OCI-LY7 (cell line): ENCODE results near the gene FARSB.

Experiments
- EZH2phosphoT487 ChIP-seq: fragments of 200-600 bp; sonication (generic); IDR thresholded peaks from 2 replicates; pipeline ENCODE4 v1.6.1; 2018; ENCODE audit warnings: low read depth, borderline replicate concordance, mild to moderate bottlenecking, mixed run types, antibody characterized with exemption, low read length, moderate library complexity, mixed read lengths
- TF ChIP-seq, protein P1 (sequence below): fragments of 200-600 bp; sonication (generic); conservative IDR thresholded peaks from 2 replicates; pipeline ENCODE4 v1.5.1; 2014; ENCODE audit warnings: mild to moderate bottlenecking, antibody characterized with exemption, low read length, moderate library complexity, mixed read lengths

DNA sequence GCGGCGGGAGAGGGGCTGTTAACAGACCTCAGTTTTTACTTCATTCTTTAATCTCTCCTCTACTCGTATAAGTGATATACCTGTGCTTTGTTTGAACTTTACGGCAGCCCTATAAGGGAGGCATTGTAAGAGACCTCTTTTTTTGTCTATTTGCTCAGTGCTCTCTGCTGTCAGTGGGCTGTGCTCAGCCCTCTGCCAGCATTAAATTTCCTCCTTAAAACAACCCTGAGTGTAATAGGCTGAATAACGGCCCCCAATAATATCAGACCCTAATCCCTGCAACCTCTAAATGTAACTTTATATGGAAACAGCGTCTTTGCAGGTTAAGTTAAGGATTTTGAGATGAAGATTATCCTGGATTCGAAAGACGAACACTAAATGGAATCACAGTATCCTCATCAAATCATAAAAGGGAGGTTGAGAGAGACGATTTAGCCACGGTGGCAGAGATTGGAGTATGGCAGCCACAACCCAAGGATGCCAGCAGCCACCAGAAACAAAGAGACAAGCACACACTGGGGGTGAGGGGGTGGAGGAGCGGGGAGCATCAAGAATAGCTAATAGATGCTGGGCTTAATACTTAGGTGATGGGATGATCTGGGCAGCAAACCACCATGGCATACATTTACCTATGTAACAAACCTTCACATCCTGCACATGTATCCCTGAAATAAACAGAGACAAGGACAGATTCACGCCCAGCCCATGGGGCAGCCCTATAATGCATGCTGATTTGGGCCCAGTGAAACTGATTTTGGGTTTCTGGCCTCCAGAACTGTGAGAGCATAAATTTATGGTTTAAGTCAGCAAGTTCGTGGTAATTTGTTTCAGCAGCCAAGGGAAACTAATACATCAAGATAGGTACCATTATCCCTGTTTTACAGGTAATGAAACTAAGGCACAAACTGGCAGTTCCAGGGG lies 894 bp upstream of the FARSB start:
- TF ChIP-seq, protein P1, sequence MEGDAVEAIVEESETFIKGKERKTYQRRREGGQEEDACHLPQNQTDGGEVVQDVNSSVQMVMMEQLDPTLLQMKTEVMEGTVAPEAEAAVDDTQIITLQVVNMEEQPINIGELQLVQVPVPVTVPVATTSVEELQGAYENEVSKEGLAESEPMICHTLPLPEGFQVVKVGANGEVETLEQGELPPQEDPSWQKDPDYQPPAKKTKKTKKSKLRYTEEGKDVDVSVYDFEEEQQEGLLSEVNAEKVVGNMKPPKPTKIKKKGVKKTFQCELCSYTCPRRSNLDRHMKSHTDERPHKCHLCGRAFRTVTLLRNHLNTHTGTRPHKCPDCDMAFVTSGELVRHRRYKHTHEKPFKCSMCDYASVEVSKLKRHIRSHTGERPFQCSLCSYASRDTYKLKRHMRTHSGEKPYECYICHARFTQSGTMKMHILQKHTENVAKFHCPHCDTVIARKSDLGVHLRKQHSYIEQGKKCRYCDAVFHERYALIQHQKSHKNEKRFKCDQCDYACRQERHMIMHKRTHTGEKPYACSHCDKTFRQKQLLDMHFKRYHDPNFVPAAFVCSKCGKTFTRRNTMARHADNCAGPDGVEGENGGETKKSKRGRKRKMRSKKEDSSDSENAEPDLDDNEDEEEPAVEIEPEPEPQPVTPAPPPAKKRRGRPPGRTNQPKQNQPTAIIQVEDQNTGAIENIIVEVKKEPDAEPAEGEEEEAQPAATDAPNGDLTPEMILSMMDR, result no peak
- no peak for TF ChIP-seq EZH2phosphoT487
